GM18499 (cell line): Measurements from ENCODE around the gene HIF3A.
"Not testable (repeated sequence)": the region's sequence is repeated elsewhere in the genome, so short reads cannot be mapped to it uniquely, and the experiment has no call there.

Experiments
- ATAC-seq: cut with Tn5 transposase; IDR thresholded peaks from one replicate; pipeline ENCODE4 v1.9.1; 2021; ENCODE audit warnings: moderate number of reproducible peaks; ENCODE audit not compliant: insufficient read depth, unreplicated experiment

Gene HIF3A

GRCh38 chr19:46321653-46322052 is 24.8 kb downstream of the HIF3A start:
- no peak for ATAC-seq

- ATAC-seq, result not testable (repeated sequence)
Observed at GRCh38 chr19:46323227-46323626, 26.4 kb downstream of the HIF3A start.

- ATAC-seq, result no peak
Observed at GRCh38 chr19:46324277-46324676, 27.4 kb downstream of the HIF3A start.

- ATAC-seq, result no peak
Observed at GRCh38 chr19:46326608-46327007, 29.8 kb downstream of the HIF3A start.

- ATAC-seq, result no peak
Observed at GRCh38 chr19:46328079-46328478, 31.2 kb downstream of the HIF3A start.

GRCh38 chr19:46330319-46330918 is 33.6 kb downstream of the HIF3A start:
- ATAC-seq, result no peak

GRCh38 chr19:46337487-46337886 is 40.6 kb downstream of the HIF3A start:
- ATAC-seq, result no peak

- no peak for ATAC-seq
Observed at GRCh38 chr19:46339446-46339845, 42.6 kb downstream of the HIF3A start.

- no peak for ATAC-seq
Observed at GRCh38 chr19:46340051-46340659, 43.3 kb downstream of the HIF3A start.

GRCh38 chr19:46341937-46342336 is 45.1 kb downstream of the HIF3A start:
- ATAC-seq, result no peak

- ATAC-seq, result no peak
Observed at GRCh38 chr19:46344363-46344762, 47.5 kb downstream of the HIF3A start.

GRCh38 chr19:46345157-46345556 is 48.3 kb downstream of the HIF3A start:
- no peak for ATAC-seq

GRCh38 chr19:46346821-46347571 is 50.2 kb downstream of the HIF3A start, which contains the start of gene PPP5C:
TSS of gene PPP5C (plus strand) at chr19:46347087. CDS start at chr19:46347097, 10 bp downstream.
- ATAC-seq, result no peak

- ATAC-seq, result no peak
Observed at GRCh38 chr19:46347572-46347883, 50.7 kb downstream of the HIF3A start.

- no peak for ATAC-seq
Observed at GRCh38 chr19:46347985-46348384, 51.1 kb downstream of the HIF3A start.

- no peak for ATAC-seq
Observed at GRCh38 chr19:46349311-46349993, 52.6 kb downstream of the HIF3A start.

- ATAC-seq, result no peak
Observed at GRCh38 chr19:46350029-46350757, 53.4 kb downstream of the HIF3A start.

- ATAC-seq, result no peak
Observed at GRCh38 chr19:46350758-46351159, 53.9 kb downstream of the HIF3A start.

- no peak for ATAC-seq
Observed at GRCh38 chr19:46351241-46352041, 54.6 kb downstream of the HIF3A start.
